Stimulated activated CD4-positive, alpha-beta T cell treated with anti-CD3 and anti-CD28 coated beads, TNF-alpha, amount 100 ng/mL, for 1 hour (primary cell): ENCODE data around the gene GBGT1.

Experiments used
- DNase-seq, 3 donors: peaks; one replicate each; pipeline ENCODE4 v3.0.0-alpha.2; 2020; ENCODE audit warnings: low read depth in 3 of 3, low spot score in 1 of 3

GBGT1 gene

GRCh38 chr9:133144904-133145851, 18.5 kb downstream of the GBGT1 start:
- no peak for DNase-seq

- peak; percentile 70 to 91 (median 83) for DNase-seq
Measured at GRCh38 chr9:133144142-133144903, 19.4 kb downstream of the GBGT1 start.

GRCh38 chr9:133143639-133144141, 20.0 kb downstream of the GBGT1 start:
- DNase-seq, result no peak

- DNase-seq, result no peak
Measured at GRCh38 chr9:133142684-133143622, 20.8 kb downstream of the GBGT1 start.

GRCh38 chr9:133141833-133142595, 21.7 kb downstream of the GBGT1 start:
- DNase-seq, result peak in 2 of 3 donors; percentile 41 to 67

GRCh38 chr9:133140606-133141005, 23.1 kb downstream of the GBGT1 start:
- no peak for DNase-seq

- DNase-seq, result no peak
Measured at GRCh38 chr9:133140174-133140505, 23.6 kb downstream of the GBGT1 start.

GRCh38 chr9:133139246-133140173, 24.2 kb downstream of the GBGT1 start:
- DNase-seq, result no peak

GRCh38 chr9:133137451-133138231, 26.1 kb downstream of the GBGT1 start:
- DNase-seq, result no peak

GRCh38 chr9:133135146-133135745, 28.5 kb downstream of the GBGT1 start:
- no peak for DNase-seq

GRCh38 chr9:133134388-133135145, 29.1 kb downstream of the GBGT1 start:
- DNase-seq, result no peak

- DNase-seq, result peak; percentile 59 to 78 (median 70)
Measured at GRCh38 chr9:133133681-133134387, 29.9 kb downstream of the GBGT1 start.

GRCh38 chr9:133132174-133132573, 31.5 kb downstream of the GBGT1 start:
- DNase-seq, result no peak

- no peak for DNase-seq
Measured at GRCh38 chr9:133131506-133131905, 32.2 kb downstream of the GBGT1 start.

GRCh38 chr9:133130685-133131244, 32.9 kb downstream of the GBGT1 start:
- DNase-seq, result no peak
